K562 (cell line): Measurements from ENCODE around the gene BNIPL. TPM values are rescaled to one million over a fixed set of nuclear protein-coding genes. Genes with fewer than 3 reads are reported as not detected.
A peak's percentile ranks its signal among the peaks of the same experiment; 100 is the strongest.

ENCODE experiments used
- BMI1 ChIP-seq: fragments of 150-350 bp; IDR thresholded peaks from 2 replicates; pipeline ENCODE4 v1.6.1; 2014; ENCODE audit warnings: low read length
- C11orf30 ChIP-seq: fragments of 450-650 bp; IDR thresholded peaks from 2 replicates; pipeline ENCODE4 v1.6.1; 2016; ENCODE audit warnings: low read depth, mild to moderate bottlenecking
- CREB3L1 ChIP-seq: fragments of 450-650 bp; IDR thresholded peaks from 2 replicates; pipeline ENCODE4 v1.6.1; 2014; ENCODE audit warnings: low read depth, mild to moderate bottlenecking, moderate library complexity, borderline replicate concordance
- DDX20 ChIP-seq: fragments of 450-650 bp; IDR thresholded peaks from 2 replicates; pipeline ENCODE4 v1.6.1; 2016; ENCODE audit warnings: missing genetic modification characterization, low read depth, mild to moderate bottlenecking, missing compliant biosample characterization, moderate library complexity
- DPF2 ChIP-seq: fragments of 450-650 bp; IDR thresholded peaks from 2 replicates; pipeline ENCODE4 v1.6.1; 2016
- GABPA ChIP-seq: fragments of 200-800 bp; sonication (Bioruptor generic); conservative IDR thresholded peaks from 2 replicates; pipeline ENCODE4 v1.6.1; 2016; ENCODE audit warnings: low read depth, missing genetic modification characterization, missing compliant biosample characterization
- GABPB1 ChIP-seq: sonication (generic); formaldehyde crosslinking; IDR thresholded peaks from 2 replicates; pipeline ENCODE4 v1.8.0; 2022; ENCODE audit warnings: mild to moderate bottlenecking, missing genetic modification reagents
- IRF9 ChIP-seq: fragments of 450-650 bp; IDR thresholded peaks from 2 replicates; pipeline ENCODE4 v1.6.1; 2016; ENCODE audit warnings: missing biosample characterization, missing genetic modification characterization
- NEUROD1 ChIP-seq: fragments of 150-350 bp; IDR thresholded peaks from 2 replicates; pipeline ENCODE4 v1.6.1; 2014; ENCODE audit warnings: borderline replicate concordance, low read length, low read depth; ENCODE audit not compliant: partially characterized antibody
- PCBP1 ChIP-seq: fragments of 200-400 bp; formaldehyde crosslinking; IDR thresholded peaks from 2 replicates; pipeline ENCODE4 v1.6.1; 2018; ENCODE audit warnings: mild to moderate bottlenecking, low read depth, low read length; ENCODE audit not compliant: poor library complexity, severe bottlenecking
- RBM25 ChIP-seq: fragments of 200-400 bp; formaldehyde crosslinking; IDR thresholded peaks from 2 replicates; pipeline ENCODE4 v1.6.1; 2018; ENCODE audit warnings: low read length, low read depth, moderate library complexity; ENCODE audit not compliant: severe bottlenecking
- SMAD1 ChIP-seq: fragments of 150-350 bp; IDR thresholded peaks from 2 replicates; pipeline ENCODE4 v1.6.1; 2014; ENCODE audit warnings: low read length, low read depth; ENCODE audit not compliant: partially characterized antibody
- TFAP4 ChIP-seq: sonication (generic); formaldehyde crosslinking; IDR thresholded peaks from 2 replicates; pipeline ENCODE4 v1.8.0; 2022; ENCODE audit warnings: missing genetic modification reagents, mild to moderate bottlenecking, moderate library complexity, borderline replicate concordance
- USF2 ChIP-seq: sonication (generic); formaldehyde crosslinking; IDR thresholded peaks from 2 replicates; pipeline ENCODE4 v1.5.0; 2020; ENCODE audit warnings: missing genetic modification reagents
- XRCC5 ChIP-seq: fragments of 200-400 bp; formaldehyde crosslinking; IDR thresholded peaks from 2 replicates; pipeline ENCODE4 v1.6.1; 2017; ENCODE audit warnings: low read depth, mild to moderate bottlenecking, low read length
- ZNF512 ChIP-seq: IDR thresholded peaks from 2 replicates; pipeline ENCODE4 v1.6.1; 2016; ENCODE audit warnings: missing genetic modification characterization, missing compliant biosample characterization
- ZNF639 ChIP-seq, 2 experiments: fragments of 200-800 bp in 1 of 2; sonication (Bioruptor generic) in 1 of 2; sonication (generic) in 1 of 2; formaldehyde crosslinking in 1 of 2; IDR thresholded peaks in 1 of 2; conservative IDR thresholded peaks in 1 of 2; 2 replicates each; pipeline versions ENCODE4 v1.5.0 to v1.6.1; 2016 to 2020; ENCODE audit warnings: missing compliant biosample characterization in 1 of 2, missing genetic modification characterization in 1 of 2, missing genetic modification reagents in 1 of 2
- ZSCAN29 ChIP-seq: fragments of 450-650 bp; IDR thresholded peaks from 2 replicates; pipeline ENCODE4 v1.6.1; 2017
- polyA plus RNA-seq, 8 experiments: library from polyadenylated mRNA; depleted of rRNA in 4 of 8; stranded (reverse) in 5 of 8; unstranded in 3 of 8; fragments of >200 nt; fragmentation: Nextera tagmentation in 2 of 8; fragmentation: Illumina TruSeq in 1 of 8; extraction: Ambion mirVana in 2 of 8; extraction: Trizol in 1 of 8; gene quantifications; 2 replicates each; pipeline versions ENCODE4 v1.2.1 to v1.2.3, GENCODE V29; 2011 to 2014; ENCODE audit warnings: inconsistent platforms in 1 of 8, missing spikeins in 1 of 8
- total RNA-seq, 7 experiments: library from RNA; depleted of rRNA in 6 of 7; stranded (reverse); fragments of >200 nt in 6 of 7; fragmentation: Illumina TruSeq in 2 of 7; extraction: Trizol in 2 of 7; gene quantifications; 2 replicates each; pipeline versions ENCODE4 v1.2.1 to v1.2.3, GENCODE V29; 2011 to 2021; ENCODE audit warnings: low replicate concordance in 1 of 7

The BNIPL gene
- total and polyA plus RNA-seq, 9 of the 15 experiments (the other 6 are each of a cell fraction or from before 2014, with no cell fraction given), result 0.08 to 1.4 (median 0.68) TPM

DNA sequence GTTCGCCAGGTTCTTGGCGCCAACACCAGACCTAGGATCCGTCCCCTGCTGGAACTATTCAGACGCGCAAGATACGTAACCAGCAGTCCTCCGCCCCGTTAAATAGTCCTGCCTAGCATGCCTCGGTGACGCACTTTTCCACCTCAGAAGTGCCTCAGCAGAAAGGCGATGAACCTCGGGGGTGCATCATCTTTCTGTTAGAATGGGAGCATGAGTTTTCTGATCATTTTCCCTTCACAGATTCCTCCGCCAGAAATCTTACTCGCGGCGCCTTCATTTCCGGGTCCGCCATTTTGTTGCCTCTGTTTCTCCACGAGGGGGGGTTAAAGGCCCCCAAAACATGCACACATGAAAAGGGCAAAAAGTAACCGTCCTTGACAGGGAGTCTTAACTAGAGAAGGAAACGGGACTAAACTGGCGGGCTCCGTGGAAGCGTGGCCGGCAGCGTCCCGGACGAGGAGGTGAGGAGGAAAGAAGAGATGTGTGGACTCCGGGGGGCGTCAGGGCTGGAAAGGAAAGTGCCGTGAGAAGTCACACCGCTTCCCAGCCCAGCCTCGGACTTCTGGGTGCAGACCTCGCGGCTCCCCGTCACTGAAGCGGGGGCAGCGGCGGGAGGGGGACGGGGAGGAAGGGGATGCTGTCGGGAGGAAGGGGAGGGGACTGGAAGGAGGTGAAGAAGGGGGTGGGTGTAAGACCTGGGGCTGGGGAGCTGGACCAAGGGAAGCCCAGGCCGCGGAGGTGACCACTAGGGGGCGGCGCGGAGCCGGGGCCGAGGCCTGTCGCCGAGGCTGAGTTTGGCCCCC lies 34.3 kb downstream of the BNIPL start, which contains the start of gene GABPB2 (continued):
- TF ChIP-seq CREB3L1 (peak; percentile 90), DPF2 (peak; percentile 83), NEUROD1 (peak; percentile 44), GABPA (tag) (peak; percentile 86), TFAP4 (CRISPR knock-in tag) (peak; percentile 81), C11orf30 (peak; percentile 34), ZNF512 (tag) (no peak), GABPB1 (CRISPR knock-in tag) (peak; percentile 85), IRF9 (tag) (no peak; the same call in none of the 2 replicates), XRCC5 (peak; percentile 98), DDX20 (tag) (no peak), USF2 (no peak), PCBP1 (no peak), ZNF639 (CRISPR knock-in tag; conservative IDR thresholded peaks at IDR 0.05 in 1 of 2, IDR thresholded peaks at IDR 0.05 in 1 of 2) (no peak), ZSCAN29 (no peak), SMAD1 (no peak), BMI1 (no peak), RBM25 (no peak)
